ENCODE data around the gene FXN.

The FXN gene

DNA sequence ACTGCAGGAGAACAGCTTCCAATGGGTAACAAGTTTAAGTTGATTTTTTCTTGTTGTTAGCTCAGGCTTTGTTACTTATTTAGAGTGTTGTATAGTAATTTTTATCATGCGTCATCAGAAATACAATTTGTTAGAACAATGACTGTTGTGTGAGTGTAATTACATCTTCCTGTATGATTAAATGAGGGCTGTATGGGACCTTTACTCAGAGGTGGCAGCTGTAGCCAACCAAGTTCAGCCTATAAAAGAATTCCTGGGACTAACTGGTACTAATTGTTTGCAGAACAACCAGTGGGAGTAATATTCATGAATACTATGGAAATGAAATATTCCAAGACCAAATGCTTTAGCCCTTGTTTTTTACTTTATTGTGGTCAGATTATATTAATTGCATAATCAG lies 107.7 kb downstream of the FXN start:
- no peak for DNase-seq (ENCODE audit: low spot score)

- DNase-seq (ENCODE audit: low spot score), result no peak
Observed at GRCh38 chr9:69145144-69145715, 109.7 kb downstream of the FXN start.

- DNase-seq (ENCODE audit: low spot score), result no peak
Observed at GRCh38 chr9:69147041-69147834, 111.7 kb downstream of the FXN start.

DNA sequence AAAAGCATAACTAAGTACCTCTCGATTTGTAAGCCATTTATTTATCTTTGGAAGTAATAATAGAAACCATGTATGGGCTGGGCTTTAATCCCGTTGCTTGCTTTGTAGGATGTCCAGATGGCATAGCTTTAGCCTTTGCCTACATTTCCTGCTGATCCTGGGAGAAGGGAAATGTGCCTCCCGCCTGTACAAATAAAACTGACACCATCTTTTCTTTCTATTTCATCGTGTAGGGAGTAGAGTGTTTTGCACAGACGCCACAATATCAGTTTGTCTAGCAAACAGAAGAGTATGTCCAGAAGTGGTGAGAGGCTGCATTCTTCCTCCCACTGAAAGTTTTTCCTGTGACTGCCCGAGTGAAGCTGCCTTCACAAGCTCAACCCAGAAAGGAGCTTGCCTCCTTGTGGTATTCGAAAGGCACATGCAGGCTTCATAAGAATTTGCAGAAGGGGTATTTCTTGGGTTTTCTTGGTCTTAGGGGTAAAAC lies 113.8 kb downstream of the FXN start:
- DNase-seq (ENCODE audit: low spot score), result no peak

All from CD4-positive, alpha-beta T cell treated with Interleukin-6 at 100 ng/mL for 8 hours (primary cell).